ENCODE measurements around the gene ZPLD1.
A peak's percentile ranks its signal among the peaks of the same experiment; 100 is the strongest.

ZPLD1 gene

GRCh38 chr3:102457644-102458043 is 22.8 kb downstream of the ZPLD1 start:
- DNase-seq (ENCODE audit: low read depth) = no peak
- no peak overlapping the region for H3K4me3 ChIP-seq (ENCODE audit: low read depth, low read length)
- TF ChIP-seq, protein P1, sequence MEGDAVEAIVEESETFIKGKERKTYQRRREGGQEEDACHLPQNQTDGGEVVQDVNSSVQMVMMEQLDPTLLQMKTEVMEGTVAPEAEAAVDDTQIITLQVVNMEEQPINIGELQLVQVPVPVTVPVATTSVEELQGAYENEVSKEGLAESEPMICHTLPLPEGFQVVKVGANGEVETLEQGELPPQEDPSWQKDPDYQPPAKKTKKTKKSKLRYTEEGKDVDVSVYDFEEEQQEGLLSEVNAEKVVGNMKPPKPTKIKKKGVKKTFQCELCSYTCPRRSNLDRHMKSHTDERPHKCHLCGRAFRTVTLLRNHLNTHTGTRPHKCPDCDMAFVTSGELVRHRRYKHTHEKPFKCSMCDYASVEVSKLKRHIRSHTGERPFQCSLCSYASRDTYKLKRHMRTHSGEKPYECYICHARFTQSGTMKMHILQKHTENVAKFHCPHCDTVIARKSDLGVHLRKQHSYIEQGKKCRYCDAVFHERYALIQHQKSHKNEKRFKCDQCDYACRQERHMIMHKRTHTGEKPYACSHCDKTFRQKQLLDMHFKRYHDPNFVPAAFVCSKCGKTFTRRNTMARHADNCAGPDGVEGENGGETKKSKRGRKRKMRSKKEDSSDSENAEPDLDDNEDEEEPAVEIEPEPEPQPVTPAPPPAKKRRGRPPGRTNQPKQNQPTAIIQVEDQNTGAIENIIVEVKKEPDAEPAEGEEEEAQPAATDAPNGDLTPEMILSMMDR (IDR thresholded peaks at IDR 0.05; ENCODE audit: control insufficient read depth, extremely low read depth, insufficient read depth) = no peak

GRCh38 chr3:102460579-102460978 is 25.8 kb downstream of the ZPLD1 start:
- no peak overlapping the region for H3K4me3 ChIP-seq (ENCODE audit: low read depth, low read length)
- TF ChIP-seq, protein P1 (IDR thresholded peaks at IDR 0.05; ENCODE audit: control insufficient read depth, extremely low read depth, insufficient read depth) = no peak
- DNase-seq (ENCODE audit: low read depth) = no peak

GRCh38 chr3:102464261-102464660 is 29.4 kb downstream of the ZPLD1 start:
- H3K4me3 ChIP-seq (ENCODE audit: low read depth, low read length) = no peak overlapping the region
- no peak for DNase-seq (ENCODE audit: low read depth)
- TF ChIP-seq, protein P1 (IDR thresholded peaks at IDR 0.05; ENCODE audit: control insufficient read depth, extremely low read depth, insufficient read depth) = no peak

DNA sequence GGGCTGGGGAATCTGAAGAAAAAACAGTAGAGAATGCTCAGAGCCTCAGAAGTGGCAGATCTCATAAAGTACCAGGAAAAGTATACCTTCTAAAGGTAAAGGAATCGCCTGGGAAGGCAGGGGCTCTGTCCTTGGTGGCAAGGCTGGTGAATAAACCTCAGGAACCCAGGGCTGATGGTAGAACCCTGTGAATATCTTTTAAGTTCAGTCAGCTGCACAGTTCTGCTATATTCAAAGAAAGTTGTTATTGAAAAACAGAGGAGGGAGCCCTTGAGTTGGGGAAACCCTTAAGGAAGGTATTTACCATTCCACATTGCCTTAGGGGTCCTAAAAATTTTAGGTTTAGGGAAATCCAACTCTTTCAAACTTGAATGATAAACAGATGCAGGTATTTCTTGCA is 31.2 kb downstream of the ZPLD1 start:
- TF ChIP-seq, protein P1 (IDR thresholded peaks at IDR 0.05; ENCODE audit: control insufficient read depth, extremely low read depth, insufficient read depth) = peak; percentile 41
- no peak for DNase-seq (ENCODE audit: low read depth)

DNA sequence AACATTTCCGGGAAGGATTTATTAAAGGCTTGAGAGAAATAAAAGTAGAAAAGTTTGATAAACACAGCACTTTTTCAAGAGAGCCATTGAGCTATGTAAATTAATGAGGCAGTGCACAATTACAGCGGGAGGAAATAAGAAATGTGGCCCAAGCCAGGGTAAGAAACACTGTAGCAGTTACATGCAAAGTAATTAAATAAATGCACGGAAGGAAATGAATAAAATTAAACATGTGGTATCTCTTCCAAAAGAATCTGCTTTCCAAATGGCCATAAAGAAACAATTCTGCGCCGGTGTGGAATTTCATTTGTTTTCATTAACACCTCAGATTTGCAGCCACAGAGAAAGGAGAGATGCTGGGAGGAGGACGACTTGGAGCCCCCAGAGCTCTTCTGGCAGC is 35.3 kb downstream of the ZPLD1 start:
- TF ChIP-seq, protein P1 (IDR thresholded peaks at IDR 0.05; ENCODE audit: control insufficient read depth, extremely low read depth, insufficient read depth) = no peak
- no peak for DNase-seq (ENCODE audit: low read depth)
- H3K4me3 ChIP-seq (ENCODE audit: low read depth, low read length) = no peak overlapping the region

More for the DNA sequence above, 31.2 kb downstream of the ZPLD1 start:
- H3K4me3 ChIP-seq (ENCODE audit: low read depth, low read length) = no peak overlapping the region

- TF ChIP-seq, protein P1 (IDR thresholded peaks at IDR 0.05; ENCODE audit: control insufficient read depth, extremely low read depth, insufficient read depth) = no peak
- H3K4me3 ChIP-seq (ENCODE audit: low read depth, low read length) = no peak overlapping the region
- DNase-seq (ENCODE audit: low read depth) = no peak
Measured at GRCh38 chr3:102471001-102471400, 36.2 kb downstream of the ZPLD1 start.

GRCh38 chr3:102471491-102471890 is 36.7 kb downstream of the ZPLD1 start:
- TF ChIP-seq, protein P1 (IDR thresholded peaks at IDR 0.05; ENCODE audit: control insufficient read depth, extremely low read depth, insufficient read depth) = no peak
- H3K4me3 ChIP-seq (ENCODE audit: low read depth, low read length) = no peak overlapping the region
- DNase-seq (ENCODE audit: low read depth) = no peak
